MCF 10A (cell line): Measurements from ENCODE around the gene HINT3. TPM values are rescaled to one million over a fixed set of nuclear protein-coding genes. Genes with fewer than 3 reads are reported as not detected.
A peak's percentile ranks its signal among the peaks of the same experiment; 100 is the strongest.

Experiments
- BruUV-seq: library from RNA; stranded (reverse); fragments of 400-500 nt; replicated peaks from 2 replicates; lab custom pipeline; 2021; lab: Mats Ljungman, UMichigan
- CTCF ChIA-PET: fragments of 300-600 bp; sonication (Branson Sonifier 250); formaldehyde crosslinking; extraction: SDS; loops from one replicate; lab custom pipeline; 2021; ENCODE audit warnings: antibody characterized with exemption, inconsistent platforms; lab: Yijun Ruan, JAX
- POLR2A ChIA-PET: fragments of 300-600, 350-650 bp; sonication (Branson Sonifier 250); formaldehyde crosslinking; extraction: SDS; loops from one replicate; lab custom pipeline; 2020; ENCODE audit warnings: antibody characterized with exemption, inconsistent platforms; lab: Yijun Ruan, JAX
- DNase-seq: peaks from one replicate; pipeline ENCODE4 v3.0.0-alpha.2; 2018; ENCODE audit not compliant: unreplicated experiment
- H3K27ac Mint-ChIP-seq: one replicate; pipeline ENCODE4 v1.8.0; 2022; ENCODE audit warnings: mild to moderate bottlenecking, low read depth, mixed read lengths; ENCODE audit not compliant: unreplicated experiment
- H3K27me3 Mint-ChIP-seq: one replicate; pipeline ENCODE4 v1.8.0; 2022; ENCODE audit warnings: mixed read lengths; ENCODE audit not compliant: insufficient read depth, unreplicated experiment
- H3K36me3 Mint-ChIP-seq: one replicate; pipeline ENCODE4 v1.8.0; 2022; ENCODE audit warnings: mild to moderate bottlenecking, moderate library complexity, mixed read lengths; ENCODE audit not compliant: insufficient read depth, unreplicated experiment
- H3K4me1 Mint-ChIP-seq: one replicate; pipeline ENCODE4 v1.8.0; 2022; ENCODE audit warnings: mixed read lengths; ENCODE audit not compliant: insufficient read depth, unreplicated experiment
- H3K4me3 Mint-ChIP-seq: one replicate; pipeline ENCODE4 v1.8.0; 2022; ENCODE audit warnings: mild to moderate bottlenecking, moderate library complexity, mixed read lengths; ENCODE audit not compliant: unreplicated experiment
- H3K9me3 Mint-ChIP-seq: one replicate; pipeline ENCODE4 v1.8.0; 2022; ENCODE audit warnings: mixed read lengths; ENCODE audit not compliant: unreplicated experiment
- CTCF ChIP-seq: fragments of 200-600 bp; IDR thresholded peaks from one replicate; pipeline ENCODE4 v1.8.0; 2022; ENCODE audit warnings: antibody characterized with exemption, mild to moderate bottlenecking; ENCODE audit not compliant: unreplicated experiment
- intact Hi-C: fragments of 100-400 bp; cut with micrococcal nuclease; formaldehyde crosslinking; loops from 2 replicates; pipeline ENCODE4 v1.14.1; 2022
- total RNA-seq: library from RNA; stranded (reverse); gene quantifications from 2 replicates; pipeline ENCODE4 v1.2.3, GENCODE V29; 2022

Gene HINT3
- total RNA-seq, 1 experiment from 2014 or later = 17.9 TPM

- peaks cover 70% of the 10 kb centered on the region for H3K4me1 Mint-ChIP-seq
- no peaks in the 10 kb centered on the region for H3K9me3 Mint-ChIP-seq
- H3K4me3 Mint-ChIP-seq = no peak overlapping the region
- CTCF ChIA-PET = interaction anchor here (1.1 to 3.8 kb wide), 3 partner anchors 8 to 25 kb away, joined by 3 to 13 read pairs (median 5); no protein-coding TSS in a partner anchor
- no peaks in the 10 kb centered on the region for H3K36me3 Mint-ChIP-seq
- no peaks in the 10 kb centered on the region for H3K27me3 Mint-ChIP-seq
- POLR2A ChIA-PET = interaction anchor here (0.6 to 11.4 kb wide), 11 partner anchors 9 to 773 kb away, joined by 3 to 305 read pairs (median 8); partner anchors contain the start of genes HINT3 and NCOA7
- no peak for DNase-seq
- BruUV-seq = no TSS peak
- TF ChIP-seq CTCF = no peak
- peak overlapping the region; percentile 92 for H3K27ac Mint-ChIP-seq
- intact Hi-C loops = no loop called here
Observed at GRCh38 chr6:125944896-125945295, 11.7 kb upstream of the HINT3 start.

GRCh38 chr6:125945378-125946141 is 11.0 kb upstream of the HINT3 start:
- Mint-ChIP-seq H3K4me3 (peak overlapping the region; percentile 11), H3K27me3 (no peaks in the 10 kb centered on the region), H3K27ac (peak overlapping the region; percentile 92), H3K36me3 (no peaks in the 10 kb centered on the region), H3K9me3 (no peaks in the 10 kb centered on the region), H3K4me1 (peaks cover 70% of the 10 kb centered on the region)
- BruUV-seq = TSS peak; percentile 72
- no peak for TF ChIP-seq CTCF
- intact Hi-C loops = loop anchor here (1.0 kb wide), 1 partner anchor 21 kb away; no protein-coding TSS in a partner anchor
- no peak for DNase-seq
- POLR2A ChIA-PET = interaction anchor here (0.7 to 11.4 kb wide), 20 partner anchors 8 to 1413 kb away, joined by 3 to 305 read pairs (median 4); partner anchors contain the start of genes HINT3, NCOA7 and TRMT11
- CTCF ChIA-PET = interaction anchor here (0.6 to 3.8 kb wide), 12 partner anchors 8 to 154 kb away, joined by 3 to 13 read pairs (median 4); partner anchors contain the start of genes HINT3 and NCOA7

GRCh38 chr6:125947615-125948014 is 9.0 kb upstream of the HINT3 start:
- POLR2A ChIA-PET = interaction anchor here (0.7 to 11.4 kb wide), 15 partner anchors 9 to 1396 kb away, joined by 3 to 305 read pairs (median 7); partner anchors contain the start of genes HDDC2, HINT3, NCOA7 and TRMT11
- TF ChIP-seq CTCF = no peak
- H3K27me3 Mint-ChIP-seq = no peaks in the 10 kb centered on the region
- CTCF ChIA-PET = interaction anchor here (0.6 to 3.8 kb wide), 16 partner anchors 8 to 167 kb away, joined by 3 to 13 read pairs (median 5); partner anchors contain the start of genes HINT3 and NCOA7
- H3K9me3 Mint-ChIP-seq = no peaks in the 10 kb centered on the region
- no TSS peak for BruUV-seq
- H3K36me3 Mint-ChIP-seq = no peaks in the 10 kb centered on the region
- H3K27ac Mint-ChIP-seq = peak overlapping the region; percentile 11
- H3K4me3 Mint-ChIP-seq = peak overlapping the region; percentile 24
- peak; percentile 91 for DNase-seq
- peaks cover 62% of the 10 kb centered on the region for H3K4me1 Mint-ChIP-seq
- intact Hi-C loops = no loop called here

GRCh38 chr6:125948455-125948854 is 8.1 kb upstream of the HINT3 start:
- ChIA-PET CTCF (interaction anchor here (0.6 to 3.8 kb wide), 13 partner anchors 7 to 160 kb away, joined by 3 to 13 read pairs (median 5); partner anchors contain the start of genes HINT3 and NCOA7), POLR2A (interaction anchor here (0.7 to 11.4 kb wide), 10 partner anchors 8 to 974 kb away, joined by 3 to 305 read pairs (median 22); partner anchors contain the start of genes HINT3 and NCOA7)
- peaks cover 53% of the 10 kb centered on the region for H3K4me1 Mint-ChIP-seq
- no peak overlapping the region for H3K4me3 Mint-ChIP-seq
- H3K27ac Mint-ChIP-seq = peak overlapping the region; percentile 11
- no TSS peak for BruUV-seq
- intact Hi-C loops = no loop called here
- DNase-seq = no peak
- no peaks in the 10 kb centered on the region for H3K36me3 Mint-ChIP-seq
- no peaks in the 10 kb centered on the region for H3K27me3 Mint-ChIP-seq
- TF ChIP-seq CTCF = no peak
- H3K9me3 Mint-ChIP-seq = no peaks in the 10 kb centered on the region
